Fibroblast of villous mesenchyme (primary cell): Measurements from ENCODE around the gene NABP2. TPM values are rescaled to one million over a fixed set of nuclear protein-coding genes. Genes with fewer than 3 reads are reported as not detected.
"Not testable (repeated sequence)": the region's sequence is repeated elsewhere in the genome, so short reads cannot be mapped to it uniquely, and the experiment has no call there.

ENCODE experiments used
- DNase-seq: peaks from one replicate; pipeline ENCODE4 v3.0.0-alpha.2; 2010; ENCODE audit warnings: low read depth
- H3K4me3 ChIP-seq: 2 replicates; pipeline ENCODE4 v1.5.1; 2011; ENCODE audit warnings: low read depth, mild to moderate bottlenecking, low read length
- CTCF ChIP-seq: IDR thresholded peaks from 2 replicates; pipeline ENCODE4 v1.5.1; 2012; ENCODE audit warnings: low read depth, mild to moderate bottlenecking, low read length; ENCODE audit not compliant: insufficient read depth
- total RNA-seq: library from RNA; depleted of rRNA; stranded (reverse); fragments of >200 nt; gene quantifications from 2 replicates; pipeline ENCODE4 v1.2.3, GENCODE V29; 2012

NABP2 gene
- total RNA-seq, 1 donor, result 23.3 TPM

GRCh38 chr12:56189918-56190694, 34.0 kb upstream of the NABP2 start:
- peak; percentile 82 for DNase-seq
- H3K4me3 ChIP-seq, result peak overlapping the region; percentile 87
- TF ChIP-seq CTCF, result no peak

GRCh38 chr12:56190695-56191155, 33.4 kb upstream of the NABP2 start:
- no peak for TF ChIP-seq CTCF
- DNase-seq, result no peak
- H3K4me3 ChIP-seq, result peak overlapping the region; percentile 87

- DNase-seq, result no peak
- no peak for TF ChIP-seq CTCF
- H3K4me3 ChIP-seq, result no peak overlapping the region
Observed at GRCh38 chr12:56192582-56192981, 31.6 kb upstream of the NABP2 start.

GRCh38 chr12:56193025-56193578, 31.0 kb upstream of the NABP2 start:
- H3K4me3 ChIP-seq, result no peak overlapping the region
- peak; percentile 86 for TF ChIP-seq CTCF
- DNase-seq, result peak; percentile 90

- DNase-seq, result peak; percentile 98
- not testable (repeated sequence) for H3K4me3 ChIP-seq
Observed at GRCh38 chr12:56196818-56197550, 27.2 kb upstream of the NABP2 start.

- DNase-seq, result no peak
- no peak overlapping the region for H3K4me3 ChIP-seq
- no peak for TF ChIP-seq CTCF
Observed at GRCh38 chr12:56197921-56198635, 26.1 kb upstream of the NABP2 start.
